ENCODE data around the gene KIRREL3.

The KIRREL3 gene

GRCh38 chr11:126624506-126624905 lies 376.1 kb downstream of the KIRREL3 start:
- no peak for DNase-seq

- DNase-seq, result no peak
Observed at GRCh38 chr11:126619516-126619915, 381.1 kb downstream of the KIRREL3 start.

DNA sequence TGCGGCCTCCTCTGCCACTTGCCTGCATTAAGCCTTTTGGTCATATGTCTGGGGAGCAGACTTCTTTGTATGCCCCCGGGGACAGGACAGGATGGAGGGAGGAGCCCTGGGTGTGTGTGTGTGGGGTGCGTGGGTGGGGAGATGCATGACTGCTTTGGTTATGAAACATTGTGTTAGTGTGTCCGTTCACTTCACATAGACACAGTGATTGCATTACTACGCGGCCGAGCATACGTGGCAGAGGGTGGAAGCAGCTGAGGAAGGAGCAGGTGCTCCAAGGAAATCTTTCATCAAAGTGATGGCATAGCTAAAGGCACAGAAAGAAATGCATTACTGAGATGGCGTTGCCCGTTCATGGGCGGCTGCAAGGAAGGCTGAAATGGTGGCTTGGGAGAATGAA lies 384.7 kb downstream of the KIRREL3 start:
- no peak for DNase-seq

DNA sequence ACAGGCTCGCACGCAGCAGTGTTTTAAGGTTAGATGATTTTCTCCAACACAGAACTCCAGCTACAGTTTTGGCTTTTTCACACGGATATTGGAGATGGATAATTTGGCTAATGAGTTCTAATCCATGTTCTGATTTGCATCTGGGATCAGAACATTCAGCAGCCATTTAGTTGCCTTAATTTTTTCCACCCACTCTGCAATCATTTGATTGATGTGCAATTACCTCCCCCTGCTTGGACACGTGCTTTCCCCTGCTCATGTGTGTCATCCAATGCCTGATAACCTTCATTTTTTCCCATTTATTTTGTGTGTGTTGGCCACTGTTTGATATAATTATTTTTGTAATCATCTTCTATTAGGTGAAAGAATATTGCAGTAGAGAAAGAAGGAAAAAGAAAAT lies 387.3 kb downstream of the KIRREL3 start:
- DNase-seq, result no peak

DNA sequence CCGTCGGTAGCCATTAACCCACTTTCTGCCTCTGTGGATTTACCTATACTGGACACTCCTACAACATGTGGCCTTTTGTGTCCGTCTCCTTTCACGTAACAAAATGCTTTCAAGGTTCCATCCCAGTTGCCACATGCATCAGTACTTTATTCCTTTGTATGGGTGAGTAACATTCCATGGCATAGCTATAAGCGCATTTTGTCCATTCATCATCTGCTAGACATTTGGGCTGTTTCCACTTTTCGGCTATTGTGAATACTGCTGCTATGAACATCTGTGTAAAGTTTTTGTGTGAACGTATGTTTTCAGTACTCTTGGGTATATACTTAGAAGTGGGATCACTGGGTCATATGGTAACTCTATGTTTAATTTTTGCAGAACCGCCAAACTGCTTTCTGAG lies 387.9 kb downstream of the KIRREL3 start:
- no peak for DNase-seq

DNA sequence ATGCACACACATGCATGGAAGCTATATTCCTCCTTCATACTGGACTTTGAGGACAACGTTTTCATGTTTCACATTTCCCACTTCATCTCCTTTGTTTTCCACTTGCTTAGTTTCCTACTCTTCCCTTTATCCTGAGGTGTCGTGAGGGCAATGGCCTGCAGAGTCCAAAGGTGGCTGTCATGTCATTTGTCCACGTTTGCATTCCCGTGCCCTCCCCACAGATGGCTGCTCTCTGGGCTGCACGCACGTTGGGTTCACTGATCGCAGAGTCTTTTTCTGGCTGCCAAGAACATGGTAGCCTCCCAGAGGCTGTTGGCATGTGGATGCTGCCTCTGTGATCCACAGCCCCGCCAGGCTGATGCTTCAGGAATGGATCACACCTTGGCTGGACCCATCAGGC lies 389.1 kb downstream of the KIRREL3 start:
- DNase-seq, result no peak

- no peak for DNase-seq
Observed at GRCh38 chr11:126608658-126609057, 391.9 kb downstream of the KIRREL3 start.

DNA sequence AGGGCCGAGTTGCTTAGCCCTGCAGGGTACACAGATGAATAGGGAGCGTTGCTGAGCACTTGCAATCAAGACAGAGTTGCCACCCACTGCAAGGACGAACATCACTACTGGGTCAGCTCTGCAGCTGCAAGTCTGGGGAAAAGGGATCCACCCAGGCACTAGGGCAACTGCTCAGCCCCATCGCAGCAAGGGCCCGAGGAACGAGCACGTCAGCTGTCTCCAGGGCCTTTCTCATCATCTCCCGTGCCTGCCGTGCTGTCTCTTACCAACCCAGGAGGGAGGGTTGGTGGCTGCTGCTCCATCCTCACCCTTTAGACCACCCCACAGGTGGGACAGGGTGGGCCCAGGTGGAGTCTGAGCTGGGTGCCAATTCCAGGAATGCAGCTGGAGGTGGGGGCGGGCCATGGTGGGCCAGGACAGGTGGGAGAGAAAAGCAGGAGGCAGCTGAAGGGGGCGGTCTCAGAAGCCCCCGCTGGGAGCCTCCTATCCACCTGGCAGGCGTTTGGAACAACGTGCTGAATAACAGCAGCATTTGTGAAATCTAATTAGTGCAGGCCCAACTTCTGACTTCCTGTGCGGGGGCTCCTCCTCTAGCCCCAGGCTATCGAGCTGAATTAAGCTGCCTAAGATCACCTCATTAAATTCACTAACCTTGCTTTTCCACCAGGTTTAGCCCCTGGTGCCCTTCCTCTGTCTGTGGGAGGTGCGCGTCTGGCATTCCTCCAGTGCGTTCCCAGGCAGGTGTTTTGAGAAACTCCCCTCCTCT lies 392.6 kb downstream of the KIRREL3 start:
- no peak for DNase-seq

GRCh38 chr11:126607374-126607773 lies 393.2 kb downstream of the KIRREL3 start:
- peak; percentile 72 for DNase-seq

- DNase-seq, result no peak
Observed at GRCh38 chr11:126606484-126606883, 394.1 kb downstream of the KIRREL3 start.

DNA sequence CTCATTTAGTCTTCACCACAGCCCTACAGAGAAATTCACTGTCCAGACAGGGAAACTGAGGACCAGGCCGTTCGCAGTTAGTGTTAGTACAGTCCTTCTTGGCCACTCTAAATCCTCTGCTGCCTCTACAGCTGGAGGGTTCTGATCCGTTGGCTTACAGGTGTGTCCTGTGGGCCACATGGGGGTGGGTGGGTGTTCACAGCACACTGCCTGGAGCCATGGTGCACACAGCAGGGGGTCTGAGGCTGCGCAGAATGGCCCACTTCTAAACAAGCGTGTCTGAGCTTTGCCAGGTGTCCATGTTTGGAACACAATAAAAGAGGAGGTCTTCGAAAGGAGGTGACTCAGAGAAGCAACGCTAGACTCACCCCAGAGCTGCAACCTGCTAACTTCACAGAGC lies 396.1 kb downstream of the KIRREL3 start:
- no peak for DNase-seq

- no peak for DNase-seq
Observed at GRCh38 chr11:126603486-126603885, 397.1 kb downstream of the KIRREL3 start.

DNA sequence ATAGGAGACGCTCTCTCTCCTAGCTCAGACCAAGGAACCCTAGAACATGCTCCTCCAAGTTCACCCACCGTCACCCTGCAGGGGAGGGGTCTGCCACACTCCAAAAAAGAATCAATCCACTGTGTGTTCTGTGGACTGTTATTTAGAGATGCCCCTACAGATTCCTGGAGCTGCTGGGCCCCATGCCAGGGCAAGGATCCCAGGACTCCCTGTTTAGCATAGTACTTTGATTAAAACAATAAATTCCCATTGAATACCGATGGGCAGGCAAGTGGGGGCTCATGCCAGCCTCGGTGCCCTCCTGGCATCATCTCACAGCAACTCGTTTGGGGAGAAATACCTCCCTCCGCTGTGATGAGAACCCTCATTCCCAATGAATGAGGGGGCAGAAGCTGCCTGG lies 397.6 kb downstream of the KIRREL3 start:
- DNase-seq, result no peak

- no peak for DNase-seq
Observed at GRCh38 chr11:126602349-126602940, 398.1 kb downstream of the KIRREL3 start.

DNA sequence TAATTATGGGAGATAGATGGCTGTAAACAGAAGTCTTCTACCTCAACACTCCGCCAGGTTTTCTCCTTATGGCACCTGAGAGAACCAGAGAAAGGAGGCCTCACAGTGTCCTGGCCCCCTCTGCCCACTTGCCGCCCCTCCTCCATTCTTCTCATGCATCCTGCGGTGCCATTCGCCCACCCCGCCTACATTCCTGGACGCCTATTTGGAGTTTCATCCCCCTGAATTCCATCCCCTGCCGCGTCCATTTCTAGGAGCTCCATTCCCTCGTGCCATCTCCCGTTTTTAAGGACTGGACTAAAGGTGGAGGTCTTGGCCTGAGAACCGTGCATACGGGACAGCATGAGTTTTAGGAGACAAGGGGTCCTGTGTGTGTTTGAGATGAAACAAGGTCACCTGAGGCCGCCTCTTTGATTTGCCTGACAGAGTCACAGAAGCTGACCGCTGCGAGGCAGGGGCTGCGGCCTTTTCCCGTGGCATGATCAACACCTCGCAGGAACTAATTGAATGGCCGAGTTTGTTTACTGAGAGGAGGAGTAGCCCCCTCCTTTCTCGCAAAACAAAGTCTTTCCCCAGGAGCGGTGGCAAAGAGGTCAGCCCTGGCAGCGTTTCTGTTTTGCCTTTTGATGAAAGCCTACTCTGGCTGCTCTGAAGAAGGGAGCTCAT lies 398.9 kb downstream of the KIRREL3 start:
- peak; percentile 53 for DNase-seq

- DNase-seq, result no peak
Observed at GRCh38 chr11:126601136-126601535, 399.4 kb downstream of the KIRREL3 start.

DNA sequence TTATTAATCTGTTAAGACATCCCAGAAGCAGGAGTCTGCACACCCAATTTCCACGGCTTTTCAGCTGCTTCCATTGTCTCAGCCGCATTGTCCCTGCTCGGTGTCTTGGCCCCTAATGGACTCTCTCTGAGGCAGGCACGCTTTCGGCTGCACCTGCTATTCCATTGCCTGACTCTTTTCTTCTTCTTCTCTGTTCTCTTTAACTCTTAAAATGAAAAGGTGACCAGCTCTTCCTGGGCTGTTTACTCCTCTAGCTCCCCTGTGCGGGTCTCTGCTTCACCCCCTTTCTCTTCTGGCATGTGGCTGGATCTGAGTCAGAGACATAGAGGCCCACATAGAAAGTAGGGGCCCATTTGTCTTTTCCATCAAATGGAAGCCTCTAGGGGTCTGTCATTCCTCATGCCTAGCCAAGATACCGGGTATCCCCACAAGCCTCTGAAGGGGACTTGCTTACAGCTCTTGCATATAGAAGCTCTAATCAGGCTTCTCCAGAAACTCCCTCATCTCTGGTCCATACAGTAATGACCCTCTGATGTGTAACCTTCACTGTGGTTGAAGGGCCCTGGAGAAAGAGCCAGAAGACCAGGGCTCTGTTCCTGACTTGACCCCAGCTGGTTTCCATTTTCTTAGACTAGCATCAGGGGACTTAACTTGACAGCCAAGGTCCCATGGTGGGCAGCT lies 401.2 kb downstream of the KIRREL3 start:
- no peak for DNase-seq

GRCh38 chr11:126598344-126599216 lies 402.0 kb downstream of the KIRREL3 start:
- no peak for DNase-seq

- no peak for DNase-seq
Observed at GRCh38 chr11:126597041-126597440, 403.5 kb downstream of the KIRREL3 start.

DNA sequence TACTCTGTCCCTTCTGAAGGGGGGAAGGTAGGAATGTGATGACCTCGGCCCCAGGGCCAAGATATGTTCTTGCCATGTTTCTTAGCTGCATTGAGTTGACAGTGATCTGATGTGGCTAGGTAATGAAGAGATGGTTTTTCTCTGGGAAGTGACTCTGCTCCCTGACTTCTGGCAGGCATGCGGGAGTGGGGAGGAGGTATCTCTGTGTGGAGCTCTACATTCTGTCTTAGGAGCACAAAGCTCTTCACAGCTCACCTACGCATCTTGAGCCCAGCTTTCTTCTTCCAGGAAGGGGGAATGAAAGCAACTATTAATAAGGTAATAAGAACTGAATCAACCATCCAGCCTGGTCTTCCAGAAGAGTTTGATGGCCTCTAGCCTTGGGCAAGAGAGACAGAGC lies 404.1 kb downstream of the KIRREL3 start:
- DNase-seq, result no peak

GRCh38 chr11:126595560-126595959 lies 405.0 kb downstream of the KIRREL3 start:
- DNase-seq, result no peak

- DNase-seq, result no peak
Observed at GRCh38 chr11:126594921-126595367, 405.6 kb downstream of the KIRREL3 start.
